ENCODE results near the gene CIDEC. TPM values are rescaled to one million over a fixed set of nuclear protein-coding genes. Genes with fewer than 3 reads are reported as not detected.
"Not testable (repeated sequence)": the region's sequence is repeated elsewhere in the genome, so short reads cannot be mapped to it uniquely, and the experiment has no call there.

The CIDEC gene
- total RNA-seq, 1 experiment from 2014 or later, result not detected

DNA sequence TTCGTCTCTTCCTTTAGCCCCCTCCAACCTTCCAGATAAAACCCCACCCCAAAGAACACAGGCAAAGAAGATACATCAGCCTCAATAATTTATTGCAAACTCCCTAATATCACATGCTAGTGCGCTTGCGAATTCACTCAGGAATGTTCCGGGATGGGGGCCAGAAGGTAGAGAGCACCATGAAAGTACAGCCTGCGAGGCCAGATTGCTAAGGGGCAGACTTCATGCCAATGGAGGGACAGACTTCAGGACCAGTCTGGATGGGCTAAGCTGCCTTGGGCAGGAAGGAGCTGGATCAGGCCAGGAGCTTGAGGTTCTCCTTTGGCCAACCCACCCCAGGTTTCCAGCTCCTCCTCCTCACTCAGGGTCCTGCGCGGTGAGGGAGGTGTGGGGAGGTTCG is 13.4 kb downstream of the CIDEC start:
- H3K27ac ChIP-seq (ENCODE audit: low read length), result no peak overlapping the region
- DNase-seq (ENCODE audit: low read depth, low spot score), result no peak
- POLR2A ChIA-PET, result interaction anchor here (0.6 kb wide), 1 partner anchor 406 kb away, joined by 3 read pairs; no protein-coding TSS in a partner anchor
- ATAC-seq, result no peak
- H3K4me3 ChIP-seq (ENCODE audit: low read depth in 2 of 2, low read length in 2 of 2), result no peak overlapping the region
- TF ChIP-seq, protein P1, sequence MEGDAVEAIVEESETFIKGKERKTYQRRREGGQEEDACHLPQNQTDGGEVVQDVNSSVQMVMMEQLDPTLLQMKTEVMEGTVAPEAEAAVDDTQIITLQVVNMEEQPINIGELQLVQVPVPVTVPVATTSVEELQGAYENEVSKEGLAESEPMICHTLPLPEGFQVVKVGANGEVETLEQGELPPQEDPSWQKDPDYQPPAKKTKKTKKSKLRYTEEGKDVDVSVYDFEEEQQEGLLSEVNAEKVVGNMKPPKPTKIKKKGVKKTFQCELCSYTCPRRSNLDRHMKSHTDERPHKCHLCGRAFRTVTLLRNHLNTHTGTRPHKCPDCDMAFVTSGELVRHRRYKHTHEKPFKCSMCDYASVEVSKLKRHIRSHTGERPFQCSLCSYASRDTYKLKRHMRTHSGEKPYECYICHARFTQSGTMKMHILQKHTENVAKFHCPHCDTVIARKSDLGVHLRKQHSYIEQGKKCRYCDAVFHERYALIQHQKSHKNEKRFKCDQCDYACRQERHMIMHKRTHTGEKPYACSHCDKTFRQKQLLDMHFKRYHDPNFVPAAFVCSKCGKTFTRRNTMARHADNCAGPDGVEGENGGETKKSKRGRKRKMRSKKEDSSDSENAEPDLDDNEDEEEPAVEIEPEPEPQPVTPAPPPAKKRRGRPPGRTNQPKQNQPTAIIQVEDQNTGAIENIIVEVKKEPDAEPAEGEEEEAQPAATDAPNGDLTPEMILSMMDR (IDR thresholded peaks at IDR 0.05), result no peak
- TF ChIP-seq, protein P2, sequence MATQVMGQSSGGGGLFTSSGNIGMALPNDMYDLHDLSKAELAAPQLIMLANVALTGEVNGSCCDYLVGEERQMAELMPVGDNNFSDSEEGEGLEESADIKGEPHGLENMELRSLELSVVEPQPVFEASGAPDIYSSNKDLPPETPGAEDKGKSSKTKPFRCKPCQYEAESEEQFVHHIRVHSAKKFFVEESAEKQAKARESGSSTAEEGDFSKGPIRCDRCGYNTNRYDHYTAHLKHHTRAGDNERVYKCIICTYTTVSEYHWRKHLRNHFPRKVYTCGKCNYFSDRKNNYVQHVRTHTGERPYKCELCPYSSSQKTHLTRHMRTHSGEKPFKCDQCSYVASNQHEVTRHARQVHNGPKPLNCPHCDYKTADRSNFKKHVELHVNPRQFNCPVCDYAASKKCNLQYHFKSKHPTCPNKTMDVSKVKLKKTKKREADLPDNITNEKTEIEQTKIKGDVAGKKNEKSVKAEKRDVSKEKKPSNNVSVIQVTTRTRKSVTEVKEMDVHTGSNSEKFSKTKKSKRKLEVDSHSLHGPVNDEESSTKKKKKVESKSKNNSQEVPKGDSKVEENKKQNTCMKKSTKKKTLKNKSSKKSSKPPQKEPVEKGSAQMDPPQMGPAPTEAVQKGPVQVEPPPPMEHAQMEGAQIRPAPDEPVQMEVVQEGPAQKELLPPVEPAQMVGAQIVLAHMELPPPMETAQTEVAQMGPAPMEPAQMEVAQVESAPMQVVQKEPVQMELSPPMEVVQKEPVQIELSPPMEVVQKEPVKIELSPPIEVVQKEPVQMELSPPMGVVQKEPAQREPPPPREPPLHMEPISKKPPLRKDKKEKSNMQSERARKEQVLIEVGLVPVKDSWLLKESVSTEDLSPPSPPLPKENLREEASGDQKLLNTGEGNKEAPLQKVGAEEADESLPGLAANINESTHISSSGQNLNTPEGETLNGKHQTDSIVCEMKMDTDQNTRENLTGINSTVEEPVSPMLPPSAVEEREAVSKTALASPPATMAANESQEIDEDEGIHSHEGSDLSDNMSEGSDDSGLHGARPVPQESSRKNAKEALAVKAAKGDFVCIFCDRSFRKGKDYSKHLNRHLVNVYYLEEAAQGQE (IDR thresholded peaks at IDR 0.05; ENCODE audit: insufficient read depth in 1 of 2, low read depth in 2 of 2, low read length in 1 of 2), result no peak
- TF ChIP-seq POLR2AphosphoS5 (IDR thresholded peaks at IDR 0.05; ENCODE audit: low read depth, low read length), result no peak
- TF ChIP-seq TCF7L2 (IDR thresholded peaks at IDR 0.05; ENCODE audit: low read depth, low read length), result no peak
- no peak for TF ChIP-seq SIN3A (IDR thresholded peaks at IDR 0.05; ENCODE audit: borderline replicate concordance, insufficient read depth, low read depth, low read length)
- in situ Hi-C loops (cut with HindIII; ENCODE audit: low pct_unique_long_range_greater_than_20kb, low sequenced_read_pairs), result no loop called here
- BruUV-seq (replicated peaks), result no TSS peak
- H3K4me1 ChIP-seq (ENCODE audit: control insufficient read depth, insufficient read depth, low read length), result peaks cover 6% of the 10 kb centered on the region; the same call in 1 of the 2 replicates
- no peaks in the 10 kb centered on the region for H3K36me3 ChIP-seq (ENCODE audit: control insufficient read depth, insufficient read depth, low read length)
- CTCF ChIA-PET, result no interaction called here
- intact Hi-C loops (cut with micrococcal nuclease; ENCODE audit: unreplicated experiment), result no loop called here
- no peaks in the 10 kb centered on the region for H3K9me3 ChIP-seq (ENCODE audit: control insufficient read depth, insufficient read depth, low read depth, low read length)
- no peaks in the 10 kb centered on the region for H3K27me3 ChIP-seq (ENCODE audit: control insufficient read depth, insufficient read depth, low read length)

DNA sequence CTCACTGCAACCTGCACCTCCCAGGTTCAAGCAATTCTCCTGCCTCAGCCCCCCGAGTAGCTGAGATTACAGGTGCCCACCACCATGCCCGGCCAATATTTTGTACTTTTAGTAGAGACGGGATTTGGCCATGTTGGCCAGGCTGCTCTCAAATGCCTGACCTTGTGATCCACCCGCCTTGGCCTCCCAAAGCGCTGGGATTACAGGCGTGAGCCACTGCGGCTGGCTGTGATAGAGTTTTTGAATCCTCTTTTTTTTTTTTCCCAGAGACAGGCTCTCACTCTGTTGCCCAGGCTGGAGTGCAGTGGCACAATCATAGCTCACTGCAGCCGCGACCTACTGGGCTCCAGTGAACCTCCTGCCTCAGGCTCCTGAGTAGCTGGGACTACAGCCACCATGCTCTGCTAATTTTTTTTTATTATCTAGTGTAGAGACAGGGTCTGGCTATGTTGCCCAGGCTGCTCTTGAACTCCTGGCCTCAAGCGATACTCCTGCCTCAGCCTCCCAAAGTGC is 14.9 kb downstream of the CIDEC start:
- intact Hi-C loops (cut with micrococcal nuclease; ENCODE audit: unreplicated experiment); H3K27ac ChIP-seq (ENCODE audit: low read length); in situ Hi-C loops (cut with HindIII; ENCODE audit: low pct_unique_long_range_greater_than_20kb, low sequenced_read_pairs); H3K4me1 ChIP-seq (ENCODE audit: control insufficient read depth, insufficient read depth, low read length); DNase-seq (ENCODE audit: low read depth, low spot score); H3K4me3 ChIP-seq (ENCODE audit: low read depth in 2 of 2, low read length in 2 of 2); H3K9me3 ChIP-seq (ENCODE audit: control insufficient read depth, insufficient read depth, low read depth, low read length); H3K36me3 ChIP-seq (ENCODE audit: control insufficient read depth, insufficient read depth, low read length); POLR2A ChIA-PET; ATAC-seq; H3K27me3 ChIP-seq (ENCODE audit: control insufficient read depth, insufficient read depth, low read length); BruUV-seq (replicated peaks): not testable (repeated sequence)
- CTCF ChIA-PET, result interaction anchor here (0.6 kb wide), 1 partner anchor 20 kb away, joined by 3 read pairs; no protein-coding TSS in a partner anchor

DNA sequence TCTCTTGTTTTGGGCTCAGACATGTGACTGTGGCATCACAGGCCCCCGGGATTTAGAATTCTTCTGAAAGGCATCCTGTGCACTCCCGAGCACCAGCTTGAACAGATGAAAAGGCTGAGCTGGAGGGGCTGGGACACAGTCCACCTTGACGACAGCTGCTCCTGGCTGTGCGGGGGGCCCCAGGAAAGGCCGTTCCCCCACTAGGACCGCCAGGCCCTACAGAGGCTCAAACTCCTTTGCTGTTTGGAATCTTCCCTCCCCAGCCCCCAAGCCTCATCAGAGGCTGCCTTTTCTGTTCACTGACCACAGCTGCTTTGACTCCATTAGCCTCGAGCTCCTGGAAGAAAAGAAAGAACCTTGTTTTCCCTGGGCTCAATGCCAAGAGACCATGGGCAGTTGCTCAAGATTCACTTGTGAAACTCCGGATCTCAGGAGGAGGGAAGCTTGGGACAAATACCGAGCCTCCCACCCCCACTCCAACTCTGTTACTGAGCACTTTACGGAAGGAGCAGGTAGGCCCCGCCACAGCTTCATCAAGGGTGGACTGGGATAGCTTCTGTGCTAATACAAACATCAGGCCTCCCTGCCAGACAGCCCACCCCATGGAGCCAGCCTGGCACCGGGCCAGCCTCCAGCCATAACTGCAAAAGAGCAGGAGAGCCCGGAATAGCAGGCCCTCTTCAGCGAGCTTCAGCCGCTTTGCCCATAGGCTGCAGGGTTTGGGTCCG is 15.7 kb downstream of the CIDEC start:
- peaks cover 6% of the 10 kb centered on the region; the same call in 1 of the 2 replicates for H3K4me1 ChIP-seq (ENCODE audit: control insufficient read depth, insufficient read depth, low read length)
- TF ChIP-seq TCF7L2 (IDR thresholded peaks at IDR 0.05; ENCODE audit: low read depth, low read length), result no peak
- no peak for TF ChIP-seq POLR2AphosphoS5 (IDR thresholded peaks at IDR 0.05; ENCODE audit: low read depth, low read length)
- TF ChIP-seq SIN3A (IDR thresholded peaks at IDR 0.05; ENCODE audit: borderline replicate concordance, insufficient read depth, low read depth, low read length), result no peak
- TF ChIP-seq, protein P2 (IDR thresholded peaks at IDR 0.05; ENCODE audit: insufficient read depth in 1 of 2, low read depth in 2 of 2, low read length in 1 of 2), result no peak
- TF ChIP-seq, protein P1 (IDR thresholded peaks at IDR 0.05), result no peak
- CTCF ChIA-PET, result no interaction called here
- POLR2A ChIA-PET, result interaction anchor here (0.6 kb wide), 1 partner anchor 68 kb away, joined by 6 read pairs; no protein-coding TSS in a partner anchor
- H3K36me3 ChIP-seq (ENCODE audit: control insufficient read depth, insufficient read depth, low read length), result no peaks in the 10 kb centered on the region
- no TSS peak for BruUV-seq (replicated peaks)
- in situ Hi-C loops (cut with HindIII; ENCODE audit: low pct_unique_long_range_greater_than_20kb, low sequenced_read_pairs), result no loop called here
- ATAC-seq (no peak), DNase-seq (ENCODE audit: low read depth, low spot score) (no peak)
- intact Hi-C loops (cut with micrococcal nuclease; ENCODE audit: unreplicated experiment), result no loop called here
- no peaks in the 10 kb centered on the region for H3K27me3 ChIP-seq (ENCODE audit: control insufficient read depth, insufficient read depth, low read length)
- no peak overlapping the region for H3K27ac ChIP-seq (ENCODE audit: low read length)
- no peak overlapping the region for H3K4me3 ChIP-seq (ENCODE audit: low read depth in 2 of 2, low read length in 2 of 2)
- H3K9me3 ChIP-seq (ENCODE audit: control insufficient read depth, insufficient read depth, low read depth, low read length), result no peaks in the 10 kb centered on the region
